HEK293 (cell line): ENCODE measurements around the gene NXN.

Experiments
- HOXA7 ChIP-seq: sonication (generic); formaldehyde crosslinking; IDR thresholded peaks from 2 replicates; pipeline ENCODE4 v1.8.1; 2022; ENCODE audit warnings: missing genetic modification reagents, borderline replicate concordance
- SCRT1 ChIP-seq: fragments of 450-650 bp; formaldehyde crosslinking; IDR thresholded peaks from 2 replicates; pipeline ENCODE4 v1.5.1; 2016; ENCODE audit warnings: missing biosample characterization, missing genetic modification characterization, borderline replicate concordance
- SETDB1 ChIP-seq: IDR thresholded peaks from one replicate; pipeline ENCODE4 v1.6.1; 2017; ENCODE audit warnings: mild to moderate bottlenecking, low read length, moderate library complexity, mixed read lengths; ENCODE audit not compliant: insufficient read length
- SP7 ChIP-seq: fragments of 450-650 bp; formaldehyde crosslinking; IDR thresholded peaks from 2 replicates; pipeline ENCODE4 v1.5.1; 2016; ENCODE audit warnings: missing biosample characterization, missing genetic modification characterization
- ZNF112 ChIP-seq: fragments of 450-650 bp; formaldehyde crosslinking; IDR thresholded peaks from 2 replicates; pipeline ENCODE4 v1.5.0; 2017; ENCODE audit warnings: missing biosample characterization, missing genetic modification characterization
- ZNF16 ChIP-seq: fragments of 450-650 bp; formaldehyde crosslinking; IDR thresholded peaks from 2 replicates; pipeline ENCODE4 v1.5.1; 2016; ENCODE audit warnings: low read depth, missing biosample characterization, missing genetic modification characterization
- ZNF350 ChIP-seq: fragments of 450-650 bp; formaldehyde crosslinking; IDR thresholded peaks from 2 replicates; pipeline ENCODE4 v1.5.0; 2017; ENCODE audit warnings: missing biosample characterization, mild to moderate bottlenecking, missing genetic modification characterization
- ZNF394 ChIP-seq: fragments of 450-650 bp; formaldehyde crosslinking; IDR thresholded peaks from 2 replicates; pipeline ENCODE4 v1.5.1; 2016; ENCODE audit warnings: missing biosample characterization, missing genetic modification characterization, mild to moderate bottlenecking, moderate library complexity, borderline replicate concordance
- ZNF549 ChIP-seq: fragments of 450-650 bp; IDR thresholded peaks from 2 replicates; pipeline ENCODE4 v1.5.1; 2018; ENCODE audit warnings: missing biosample characterization, missing genetic modification characterization, mild to moderate bottlenecking, inconsistent platforms, moderate library complexity
- ZNF571 ChIP-seq: fragments of 450-650 bp; formaldehyde crosslinking; IDR thresholded peaks from 2 replicates; pipeline ENCODE4 v1.5.0; 2017; ENCODE audit warnings: missing biosample characterization, missing genetic modification characterization
- ZNF585B ChIP-seq: fragments of 450-650 bp; formaldehyde crosslinking; IDR thresholded peaks from 2 replicates; pipeline ENCODE4 v1.5.1; 2016; ENCODE audit warnings: missing biosample characterization, missing genetic modification characterization
- ZNF626 ChIP-seq: fragments of 450-650 bp; sonication (Bioruptor Pico); formaldehyde crosslinking; IDR thresholded peaks from 2 replicates; pipeline ENCODE4 v1.5.1; 2018; ENCODE audit warnings: missing biosample characterization, missing genetic modification characterization, inconsistent platforms
- ZNF658 ChIP-seq: fragments of 450-650 bp; formaldehyde crosslinking; IDR thresholded peaks from 2 replicates; pipeline ENCODE4; 2016; ENCODE audit warnings: missing biosample characterization, missing genetic modification characterization
- ZNF670 ChIP-seq: fragments of 450-650 bp; formaldehyde crosslinking; IDR thresholded peaks from 2 replicates; pipeline ENCODE4 v1.5.1; 2016; ENCODE audit warnings: missing biosample characterization, missing genetic modification characterization, low read depth
- ZNF701 ChIP-seq: fragments of 450-650 bp; formaldehyde crosslinking; IDR thresholded peaks from 2 replicates; pipeline ENCODE4 v1.5.1; 2016; ENCODE audit warnings: missing biosample characterization, missing genetic modification characterization
- ZSCAN30 ChIP-seq: fragments of 450-650 bp; IDR thresholded peaks from 2 replicates; pipeline ENCODE4 v1.5.1; 2018; ENCODE audit warnings: missing biosample characterization, mild to moderate bottlenecking, missing genetic modification characterization, moderate library complexity
- TF ChIP-seq, protein P1 (sequence below): fragments of 450-650 bp; formaldehyde crosslinking; IDR thresholded peaks from 2 replicates; pipeline ENCODE4 v1.5.1; 2017; ENCODE audit warnings: missing biosample characterization, missing genetic modification characterization
- TF ChIP-seq, protein P2 (sequence below): fragments of 450-650 bp; formaldehyde crosslinking; IDR thresholded peaks from 2 replicates; pipeline ENCODE4 v1.5.1; 2016; ENCODE audit warnings: missing biosample characterization, missing genetic modification characterization, borderline replicate concordance
- TF ChIP-seq, protein P3 (sequence below): fragments of 450-650 bp; formaldehyde crosslinking; IDR thresholded peaks from 2 replicates; pipeline ENCODE4 v1.5.1; 2016; ENCODE audit warnings: missing biosample characterization, missing genetic modification characterization
- TF ChIP-seq, protein P4 (sequence below): fragments of 450-650 bp; formaldehyde crosslinking; IDR thresholded peaks from 2 replicates; pipeline ENCODE4 v1.5.1; 2016; ENCODE audit warnings: missing biosample characterization, missing genetic modification characterization
- TF ChIP-seq, protein P5 (sequence below): fragments of 450-650 bp; formaldehyde crosslinking; IDR thresholded peaks from 2 replicates; pipeline ENCODE4; 2016; ENCODE audit warnings: missing biosample characterization, missing genetic modification characterization
- TF ChIP-seq, protein P6 (sequence below): fragments of 450-650 bp; formaldehyde crosslinking; IDR thresholded peaks from 2 replicates; pipeline ENCODE4 v1.5.1; 2016; ENCODE audit warnings: missing biosample characterization, missing genetic modification characterization

Gene NXN

DNA sequence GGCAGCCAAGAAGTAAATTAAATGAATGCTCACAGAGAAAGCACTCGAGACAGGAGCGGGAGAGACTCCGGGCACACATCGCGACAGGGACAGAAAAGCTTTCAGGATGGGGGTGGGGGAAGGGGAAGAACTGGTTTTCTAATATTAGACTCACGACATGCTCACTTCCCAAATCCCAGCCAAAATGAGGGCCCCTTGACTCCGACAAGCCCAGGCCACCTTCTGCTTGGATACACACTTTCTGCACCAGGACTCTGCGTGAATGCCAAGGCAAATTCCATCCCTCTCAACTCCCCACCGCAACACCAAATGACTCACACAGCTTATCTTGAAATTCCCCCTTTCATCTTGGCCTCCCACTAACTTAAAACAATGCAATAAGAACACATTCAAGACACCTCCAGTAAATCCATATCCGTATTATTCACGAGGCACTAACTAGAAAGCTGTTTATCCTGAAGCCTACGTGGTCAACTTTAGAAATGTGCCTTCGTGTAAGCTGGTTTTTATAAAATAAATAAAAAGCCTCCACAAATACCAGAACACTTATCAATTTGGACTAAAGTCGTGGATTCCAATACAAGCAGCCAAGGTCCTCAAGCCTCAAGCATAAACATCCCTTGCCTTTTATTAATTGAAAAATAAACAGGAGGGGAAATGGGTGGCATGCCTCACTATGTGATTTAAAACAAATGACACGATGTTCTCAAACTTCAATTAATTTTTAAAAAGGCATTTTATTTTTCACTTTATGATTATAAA lies 46.1 kb downstream of the NXN start (continued):
- TF ChIP-seq, protein P1, sequence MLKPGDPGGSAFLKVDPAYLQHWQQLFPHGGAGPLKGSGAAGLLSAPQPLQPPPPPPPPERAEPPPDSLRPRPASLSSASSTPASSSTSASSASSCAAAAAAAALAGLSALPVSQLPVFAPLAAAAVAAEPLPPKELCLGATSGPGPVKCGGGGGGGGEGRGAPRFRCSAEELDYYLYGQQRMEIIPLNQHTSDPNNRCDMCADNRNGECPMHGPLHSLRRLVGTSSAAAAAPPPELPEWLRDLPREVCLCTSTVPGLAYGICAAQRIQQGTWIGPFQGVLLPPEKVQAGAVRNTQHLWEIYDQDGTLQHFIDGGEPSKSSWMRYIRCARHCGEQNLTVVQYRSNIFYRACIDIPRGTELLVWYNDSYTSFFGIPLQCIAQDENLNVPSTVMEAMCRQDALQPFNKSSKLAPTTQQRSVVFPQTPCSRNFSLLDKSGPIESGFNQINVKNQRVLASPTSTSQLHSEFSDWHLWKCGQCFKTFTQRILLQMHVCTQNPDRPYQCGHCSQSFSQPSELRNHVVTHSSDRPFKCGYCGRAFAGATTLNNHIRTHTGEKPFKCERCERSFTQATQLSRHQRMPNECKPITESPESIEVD, result peak; percentile 91
- TF ChIP-seq, protein P2, sequence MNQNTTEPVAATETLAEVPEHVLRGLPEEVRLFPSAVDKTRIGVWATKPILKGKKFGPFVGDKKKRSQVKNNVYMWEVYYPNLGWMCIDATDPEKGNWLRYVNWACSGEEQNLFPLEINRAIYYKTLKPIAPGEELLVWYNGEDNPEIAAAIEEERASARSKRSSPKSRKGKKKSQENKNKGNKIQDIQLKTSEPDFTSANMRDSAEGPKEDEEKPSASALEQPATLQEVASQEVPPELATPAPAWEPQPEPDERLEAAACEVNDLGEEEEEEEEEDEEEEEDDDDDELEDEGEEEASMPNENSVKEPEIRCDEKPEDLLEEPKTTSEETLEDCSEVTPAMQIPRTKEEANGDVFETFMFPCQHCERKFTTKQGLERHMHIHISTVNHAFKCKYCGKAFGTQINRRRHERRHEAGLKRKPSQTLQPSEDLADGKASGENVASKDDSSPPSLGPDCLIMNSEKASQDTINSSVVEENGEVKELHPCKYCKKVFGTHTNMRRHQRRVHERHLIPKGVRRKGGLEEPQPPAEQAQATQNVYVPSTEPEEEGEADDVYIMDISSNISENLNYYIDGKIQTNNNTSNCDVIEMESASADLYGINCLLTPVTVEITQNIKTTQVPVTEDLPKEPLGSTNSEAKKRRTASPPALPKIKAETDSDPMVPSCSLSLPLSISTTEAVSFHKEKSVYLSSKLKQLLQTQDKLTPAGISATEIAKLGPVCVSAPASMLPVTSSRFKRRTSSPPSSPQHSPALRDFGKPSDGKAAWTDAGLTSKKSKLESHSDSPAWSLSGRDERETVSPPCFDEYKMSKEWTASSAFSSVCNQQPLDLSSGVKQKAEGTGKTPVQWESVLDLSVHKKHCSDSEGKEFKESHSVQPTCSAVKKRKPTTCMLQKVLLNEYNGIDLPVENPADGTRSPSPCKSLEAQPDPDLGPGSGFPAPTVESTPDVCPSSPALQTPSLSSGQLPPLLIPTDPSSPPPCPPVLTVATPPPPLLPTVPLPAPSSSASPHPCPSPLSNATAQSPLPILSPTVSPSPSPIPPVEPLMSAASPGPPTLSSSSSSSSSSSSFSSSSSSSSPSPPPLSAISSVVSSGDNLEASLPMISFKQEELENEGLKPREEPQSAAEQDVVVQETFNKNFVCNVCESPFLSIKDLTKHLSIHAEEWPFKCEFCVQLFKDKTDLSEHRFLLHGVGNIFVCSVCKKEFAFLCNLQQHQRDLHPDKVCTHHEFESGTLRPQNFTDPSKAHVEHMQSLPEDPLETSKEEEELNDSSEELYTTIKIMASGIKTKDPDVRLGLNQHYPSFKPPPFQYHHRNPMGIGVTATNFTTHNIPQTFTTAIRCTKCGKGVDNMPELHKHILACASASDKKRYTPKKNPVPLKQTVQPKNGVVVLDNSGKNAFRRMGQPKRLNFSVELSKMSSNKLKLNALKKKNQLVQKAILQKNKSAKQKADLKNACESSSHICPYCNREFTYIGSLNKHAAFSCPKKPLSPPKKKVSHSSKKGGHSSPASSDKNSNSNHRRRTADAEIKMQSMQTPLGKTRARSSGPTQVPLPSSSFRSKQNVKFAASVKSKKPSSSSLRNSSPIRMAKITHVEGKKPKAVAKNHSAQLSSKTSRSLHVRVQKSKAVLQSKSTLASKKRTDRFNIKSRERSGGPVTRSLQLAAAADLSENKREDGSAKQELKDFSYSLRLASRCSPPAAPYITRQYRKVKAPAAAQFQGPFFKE (tag by site-specific recombination), result no peak
- TF ChIP-seq ZNF394, result peak; percentile 72; the same call in 1 of the 2 replicates
- TF ChIP-seq ZNF670, result no peak
- no peak for TF ChIP-seq ZSCAN30 (tag by site-specific recombination)
- TF ChIP-seq ZNF658, result no peak
- TF ChIP-seq SP7 (tag by site-specific recombination), result peak; percentile 98
- TF ChIP-seq ZNF585B, result no peak
- no peak for TF ChIP-seq ZNF571 (tag by site-specific recombination)
- no peak for TF ChIP-seq ZNF626 (tag by site-specific recombination)
- TF ChIP-seq, protein P3, sequence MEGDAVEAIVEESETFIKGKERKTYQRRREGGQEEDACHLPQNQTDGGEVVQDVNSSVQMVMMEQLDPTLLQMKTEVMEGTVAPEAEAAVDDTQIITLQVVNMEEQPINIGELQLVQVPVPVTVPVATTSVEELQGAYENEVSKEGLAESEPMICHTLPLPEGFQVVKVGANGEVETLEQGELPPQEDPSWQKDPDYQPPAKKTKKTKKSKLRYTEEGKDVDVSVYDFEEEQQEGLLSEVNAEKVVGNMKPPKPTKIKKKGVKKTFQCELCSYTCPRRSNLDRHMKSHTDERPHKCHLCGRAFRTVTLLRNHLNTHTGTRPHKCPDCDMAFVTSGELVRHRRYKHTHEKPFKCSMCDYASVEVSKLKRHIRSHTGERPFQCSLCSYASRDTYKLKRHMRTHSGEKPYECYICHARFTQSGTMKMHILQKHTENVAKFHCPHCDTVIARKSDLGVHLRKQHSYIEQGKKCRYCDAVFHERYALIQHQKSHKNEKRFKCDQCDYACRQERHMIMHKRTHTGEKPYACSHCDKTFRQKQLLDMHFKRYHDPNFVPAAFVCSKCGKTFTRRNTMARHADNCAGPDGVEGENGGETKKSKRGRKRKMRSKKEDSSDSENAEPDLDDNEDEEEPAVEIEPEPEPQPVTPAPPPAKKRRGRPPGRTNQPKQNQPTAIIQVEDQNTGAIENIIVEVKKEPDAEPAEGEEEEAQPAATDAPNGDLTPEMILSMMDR (tag by site-specific recombination), result no peak
- TF ChIP-seq ZNF701 (tag by site-specific recombination), result peak; percentile 91; the same call in 1 of the 2 replicates
- TF ChIP-seq SETDB1, result no peak
- TF ChIP-seq, protein P4, sequence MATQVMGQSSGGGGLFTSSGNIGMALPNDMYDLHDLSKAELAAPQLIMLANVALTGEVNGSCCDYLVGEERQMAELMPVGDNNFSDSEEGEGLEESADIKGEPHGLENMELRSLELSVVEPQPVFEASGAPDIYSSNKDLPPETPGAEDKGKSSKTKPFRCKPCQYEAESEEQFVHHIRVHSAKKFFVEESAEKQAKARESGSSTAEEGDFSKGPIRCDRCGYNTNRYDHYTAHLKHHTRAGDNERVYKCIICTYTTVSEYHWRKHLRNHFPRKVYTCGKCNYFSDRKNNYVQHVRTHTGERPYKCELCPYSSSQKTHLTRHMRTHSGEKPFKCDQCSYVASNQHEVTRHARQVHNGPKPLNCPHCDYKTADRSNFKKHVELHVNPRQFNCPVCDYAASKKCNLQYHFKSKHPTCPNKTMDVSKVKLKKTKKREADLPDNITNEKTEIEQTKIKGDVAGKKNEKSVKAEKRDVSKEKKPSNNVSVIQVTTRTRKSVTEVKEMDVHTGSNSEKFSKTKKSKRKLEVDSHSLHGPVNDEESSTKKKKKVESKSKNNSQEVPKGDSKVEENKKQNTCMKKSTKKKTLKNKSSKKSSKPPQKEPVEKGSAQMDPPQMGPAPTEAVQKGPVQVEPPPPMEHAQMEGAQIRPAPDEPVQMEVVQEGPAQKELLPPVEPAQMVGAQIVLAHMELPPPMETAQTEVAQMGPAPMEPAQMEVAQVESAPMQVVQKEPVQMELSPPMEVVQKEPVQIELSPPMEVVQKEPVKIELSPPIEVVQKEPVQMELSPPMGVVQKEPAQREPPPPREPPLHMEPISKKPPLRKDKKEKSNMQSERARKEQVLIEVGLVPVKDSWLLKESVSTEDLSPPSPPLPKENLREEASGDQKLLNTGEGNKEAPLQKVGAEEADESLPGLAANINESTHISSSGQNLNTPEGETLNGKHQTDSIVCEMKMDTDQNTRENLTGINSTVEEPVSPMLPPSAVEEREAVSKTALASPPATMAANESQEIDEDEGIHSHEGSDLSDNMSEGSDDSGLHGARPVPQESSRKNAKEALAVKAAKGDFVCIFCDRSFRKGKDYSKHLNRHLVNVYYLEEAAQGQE (tag by site-specific recombination), result no peak
- no peak for TF ChIP-seq SCRT1 (tag by site-specific recombination)
- TF ChIP-seq ZNF112 (tag by site-specific recombination), result no peak
- TF ChIP-seq, protein P5, sequence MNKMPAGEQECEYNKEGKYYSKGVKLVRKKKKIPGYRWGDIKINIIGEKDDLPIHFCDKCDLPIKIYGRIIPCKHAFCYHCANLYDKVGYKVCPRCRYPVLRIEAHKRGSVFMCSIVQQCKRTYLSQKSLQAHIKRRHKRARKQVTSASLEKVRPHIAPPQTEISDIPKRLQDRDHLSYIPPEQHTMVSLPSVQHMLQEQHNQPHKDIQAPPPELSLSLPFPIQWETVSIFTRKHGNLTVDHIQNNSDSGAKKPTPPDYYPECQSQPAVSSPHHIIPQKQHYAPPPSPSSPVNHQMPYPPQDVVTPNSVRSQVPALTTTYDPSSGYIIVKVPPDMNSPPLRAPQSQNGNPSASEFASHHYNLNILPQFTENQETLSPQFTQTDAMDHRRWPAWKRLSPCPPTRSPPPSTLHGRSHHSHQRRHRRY (tag by site-specific recombination), result 0 out of 2 replicates have a peak, but pooled peaks have one; percentile 60
- TF ChIP-seq ZNF16, result no peak
- TF ChIP-seq ZNF549, result no peak
- TF ChIP-seq, protein P6, sequence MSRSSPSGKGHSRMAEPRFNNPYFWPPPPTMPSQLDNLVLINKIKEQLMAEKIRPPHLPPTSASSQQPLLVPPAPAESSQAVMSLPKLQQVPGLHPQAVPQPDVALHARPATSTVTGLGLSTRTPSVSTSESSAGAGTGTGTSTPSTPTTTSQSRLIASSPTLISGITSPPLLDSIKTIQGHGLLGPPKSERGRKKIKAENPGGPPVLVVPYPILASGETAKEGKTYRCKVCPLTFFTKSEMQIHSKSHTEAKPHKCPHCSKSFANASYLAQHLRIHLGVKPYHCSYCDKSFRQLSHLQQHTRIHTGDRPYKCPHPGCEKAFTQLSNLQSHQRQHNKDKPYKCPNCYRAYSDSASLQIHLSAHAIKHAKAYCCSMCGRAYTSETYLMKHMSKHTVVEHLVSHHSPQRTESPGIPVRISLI (tag by site-specific recombination), result no peak
- no peak for TF ChIP-seq HOXA7 (CRISPR knock-in tag)
- TF ChIP-seq ZNF350 (tag by site-specific recombination), result no peak
